HUES64 (cell line): ENCODE results near the gene REEP1.

Experiments
- H3K27ac ChIP-seq: 2 replicates; pipeline ENCODE4 v1.7.0; 2013; ENCODE audit warnings: low read depth, low read length, inconsistent platforms
- H3K27me3 ChIP-seq: 2 replicates; pipeline ENCODE4 v1.6.1; 2013; ENCODE audit warnings: mild to moderate bottlenecking, low read length; ENCODE audit not compliant: insufficient read depth
- H3K36me3 ChIP-seq: 2 replicates; pipeline ENCODE4 v1.6.1; 2013; ENCODE audit warnings: mild to moderate bottlenecking, low read length; ENCODE audit not compliant: insufficient read depth
- H3K4me1 ChIP-seq: 2 replicates; pipeline ENCODE4 v1.6.1; 2013; ENCODE audit warnings: mild to moderate bottlenecking, low read length, moderate library complexity; ENCODE audit not compliant: insufficient read depth
- H3K4me3 ChIP-seq: 2 replicates; pipeline ENCODE4 v1.5.1; 2013; ENCODE audit warnings: mild to moderate bottlenecking, low read length, moderate library complexity
- H3K9ac ChIP-seq: 2 replicates; pipeline ENCODE4 v1.6.1; 2013; ENCODE audit warnings: mild to moderate bottlenecking, low read depth, low read length
- H3K9me3 ChIP-seq: 2 replicates; pipeline ENCODE4 v1.6.1; 2013; ENCODE audit warnings: low read depth, low read length; ENCODE audit not compliant: insufficient read depth
- WGBS: fragments of 150-250, 120-280 bp; methylation state at CpG from one replicate; pipeline ENCODE4 v1.1.7; 2013; ENCODE audit warnings: missing lambda C conversion rate; 5-methylcytosine and 5-hydroxymethylcytosine counted together

REEP1 gene

GRCh38 chr2:86221066-86221684 is 116.3 kb downstream of the REEP1 start:
- Histone ChIP-seq H3K27ac (no peak overlapping the region), H3K4me1 (no peaks in the 10 kb centered on the region), H3K36me3 (no peaks in the 10 kb centered on the region), H3K9me3 (no peaks in the 10 kb centered on the region), H3K27me3 (no peaks in the 10 kb centered on the region), H3K9ac (no peak overlapping the region), H3K4me3 (no peak overlapping the region)
- WGBS = 54% methylated on average over 5 of the region's 5 CpGs

GRCh38 chr2:86219896-86220295 is 117.5 kb downstream of the REEP1 start:
- no peak overlapping the region for H3K4me3 ChIP-seq
- H3K4me1 ChIP-seq = no peaks in the 10 kb centered on the region
- H3K9me3 ChIP-seq = no peaks in the 10 kb centered on the region
- no peaks in the 10 kb centered on the region for H3K27me3 ChIP-seq
- no peaks in the 10 kb centered on the region for H3K36me3 ChIP-seq
- H3K27ac ChIP-seq = no peak overlapping the region
- WGBS = 96% methylated on average over 4 of the region's 5 CpGs
- no peak overlapping the region for H3K9ac ChIP-seq

- 93% methylated on average over 4 of the region's 4 CpGs for WGBS
Measured at GRCh38 chr2:86218124-86218523, 119.3 kb downstream of the REEP1 start.

GRCh38 chr2:86216575-86217555 is 120.6 kb downstream of the REEP1 start:
- WGBS = 89% methylated on average over 13 of the region's 13 CpGs
- Histone ChIP-seq H3K4me1 (no peaks in the 10 kb centered on the region), H3K9ac (no peak overlapping the region), H3K36me3 (peaks cover 27% of the 10 kb centered on the region), H3K27me3 (no peaks in the 10 kb centered on the region), H3K9me3 (no peaks in the 10 kb centered on the region), H3K27ac (no peak overlapping the region), H3K4me3 (no peak overlapping the region)

More at GRCh38 chr2:86218124-86218523, 119.3 kb downstream of the REEP1 start:
- Histone ChIP-seq H3K27me3 (no peaks in the 10 kb centered on the region), H3K36me3 (peaks cover 14% of the 10 kb centered on the region), H3K27ac (no peak overlapping the region), H3K4me1 (no peaks in the 10 kb centered on the region), H3K9me3 (no peaks in the 10 kb centered on the region), H3K9ac (no peak overlapping the region), H3K4me3 (no peak overlapping the region)

- Histone ChIP-seq H3K27ac (no peak overlapping the region), H3K4me3 (no peak overlapping the region), H3K9ac (no peak overlapping the region), H3K4me1 (no peaks in the 10 kb centered on the region), H3K36me3 (peaks cover 51% of the 10 kb centered on the region), H3K27me3 (no peaks in the 10 kb centered on the region), H3K9me3 (no peaks in the 10 kb centered on the region)
- WGBS = 94% methylated on average over 2 of the region's 2 CpGs
Measured at GRCh38 chr2:86214503-86214832, 123.0 kb downstream of the REEP1 start.

GRCh38 chr2:86213699-86214502 is 123.5 kb downstream of the REEP1 start:
- 93% methylated on average over 3 of the region's 4 CpGs for WGBS
- no peak overlapping the region for H3K4me3 ChIP-seq
- H3K36me3 ChIP-seq = peaks cover 56% of the 10 kb centered on the region
- H3K9ac ChIP-seq = no peak overlapping the region
- H3K27me3 ChIP-seq = no peaks in the 10 kb centered on the region
- H3K4me1 ChIP-seq = no peaks in the 10 kb centered on the region
- no peaks in the 10 kb centered on the region for H3K9me3 ChIP-seq
- H3K27ac ChIP-seq = no peak overlapping the region

GRCh38 chr2:86213056-86213455 is 124.4 kb downstream of the REEP1 start:
- no peak overlapping the region for H3K27ac ChIP-seq

GRCh38 chr2:86211796-86212188 is 125.6 kb downstream of the REEP1 start:
- 100% methylated on average over 2 of the region's 2 CpGs for WGBS
- Histone ChIP-seq H3K27me3 (no peaks in the 10 kb centered on the region), H3K9me3 (no peaks in the 10 kb centered on the region), H3K27ac (no peak overlapping the region), H3K4me3 (no peak overlapping the region), H3K9ac (no peak overlapping the region), H3K4me1 (no peaks in the 10 kb centered on the region), H3K36me3 (peaks cover 78% of the 10 kb centered on the region)

More at GRCh38 chr2:86213056-86213455, 124.4 kb downstream of the REEP1 start:
- WGBS = 86% methylated on average over 1 of the region's 1 CpG
- H3K9ac ChIP-seq = no peak overlapping the region
- peaks cover 65% of the 10 kb centered on the region for H3K36me3 ChIP-seq
- H3K4me1 ChIP-seq = no peaks in the 10 kb centered on the region
- H3K4me3 ChIP-seq = no peak overlapping the region
- no peaks in the 10 kb centered on the region for H3K9me3 ChIP-seq
- no peaks in the 10 kb centered on the region for H3K27me3 ChIP-seq

- Histone ChIP-seq H3K27me3 (no peaks in the 10 kb centered on the region), H3K36me3 (peaks cover 83% of the 10 kb centered on the region), H3K4me3 (no peak overlapping the region), H3K4me1 (no peaks in the 10 kb centered on the region), H3K27ac (no peak overlapping the region), H3K9me3 (no peaks in the 10 kb centered on the region), H3K9ac (no peak overlapping the region)
- WGBS = 94% methylated on average over 2 of the region's 2 CpGs
Measured at GRCh38 chr2:86211033-86211795, 126.2 kb downstream of the REEP1 start.

GRCh38 chr2:86204458-86204857 is 133.0 kb downstream of the REEP1 start:
- WGBS = 97% methylated on average over 7 of the region's 7 CpGs
- no peak overlapping the region for H3K4me3 ChIP-seq

More at GRCh38 chr2:86204458-86204857, 133.0 kb downstream of the REEP1 start:
- peaks cover 40% of the 10 kb centered on the region for H3K36me3 ChIP-seq
- H3K27me3 ChIP-seq = no peaks in the 10 kb centered on the region
- no peaks in the 10 kb centered on the region for H3K9me3 ChIP-seq
- H3K27ac ChIP-seq = no peak overlapping the region
- peaks cover 13% of the 10 kb centered on the region for H3K4me1 ChIP-seq
- H3K9ac ChIP-seq = no peak overlapping the region
